HG03565 (cell line): ENCODE data around the gene CFL1.
"Not testable (repeated sequence)": the region's sequence is repeated elsewhere in the genome, so short reads cannot be mapped to it uniquely, and the experiment has no call there.

ENCODE experiments used
- ATAC-seq: cut with Tn5 transposase; IDR thresholded peaks from one replicate; pipeline ENCODE4 v1.9.1; 2021; ENCODE audit warnings: mild to moderate bottlenecking, moderate library complexity; ENCODE audit not compliant: unreplicated experiment

Gene CFL1

GRCh38 chr11:65844231-65844872 is 13.6 kb downstream of the CFL1 start:
- no peak for ATAC-seq

- ATAC-seq: no peak
These were observed 14.2 kb downstream of the CFL1 start for GRCh38 chr11:65843811-65844210.

- no peak for ATAC-seq
These were observed 15.8 kb downstream of the CFL1 start for GRCh38 chr11:65842144-65842543.

GRCh38 chr11:65834202-65834601 is 23.8 kb downstream of the CFL1 start:
- ATAC-seq: no peak

GRCh38 chr11:65833297-65834030 is 24.5 kb downstream of the CFL1 start, which contains the start of gene SNX32:
Gene SNX32, plus strand, starts transcription at chr11:65833963. Its CDS starts 103 bp downstream, at chr11:65834066.
- peak; percentile 78 for ATAC-seq

- not testable (repeated sequence) for ATAC-seq
These were observed 25.7 kb downstream of the CFL1 start for GRCh38 chr11:65832231-65832630.

- no peak for ATAC-seq
These were observed 28.5 kb downstream of the CFL1 start for GRCh38 chr11:65829459-65829858.

- no peak for ATAC-seq
These were observed 30.8 kb downstream of the CFL1 start for GRCh38 chr11:65826984-65827735.

GRCh38 chr11:65822776-65823528 is 35.0 kb downstream of the CFL1 start:
- no peak for ATAC-seq

GRCh38 chr11:65821107-65821506 is 36.9 kb downstream of the CFL1 start:
- ATAC-seq: no peak

GRCh38 chr11:65817835-65818680 is 39.9 kb downstream of the CFL1 start:
- ATAC-seq: peak; percentile 72

- no peak for ATAC-seq
These were observed 40.6 kb downstream of the CFL1 start for GRCh38 chr11:65817312-65817834.

GRCh38 chr11:65816696-65817095 is 41.3 kb downstream of the CFL1 start:
- no peak for ATAC-seq

GRCh38 chr11:65814986-65815565 is 42.9 kb downstream of the CFL1 start:
- ATAC-seq: no peak

- no peak for ATAC-seq
These were observed 43.6 kb downstream of the CFL1 start for GRCh38 chr11:65814131-65814985.

- ATAC-seq: no peak
These were observed 46.1 kb downstream of the CFL1 start for GRCh38 chr11:65811764-65812475.

GRCh38 chr11:65810046-65810868 is 47.7 kb downstream of the CFL1 start:
- ATAC-seq: no peak
